Left ventricle myocardium inferior (tissue), 1 donor: ENCODE results near the gene SCAMP1. TPM values are rescaled to one million over a fixed set of nuclear protein-coding genes. Genes with fewer than 3 reads are reported as not detected.

Experiments used
- DNase-seq: peaks from one replicate; pipeline ENCODE4 v3.0.0-alpha.2; 2020
- H3K27ac ChIP-seq: fragments of 200-600 bp; replicated peaks from 2 replicates; pipeline ENCODE4 v1.8.0; 2021
- H3K27me3 ChIP-seq: fragments of 200-600 bp; 2 replicates; pipeline ENCODE4 v1.8.0; 2021; ENCODE audit warnings: low read depth
- H3K36me3 ChIP-seq: fragments of 200-600 bp; 2 replicates; pipeline ENCODE4 v1.8.0; 2021
- H3K4me1 ChIP-seq: fragments of 200-600 bp; 2 replicates; pipeline ENCODE4 v1.8.0; 2021
- H3K4me3 ChIP-seq: fragments of 200-600 bp; 2 replicates; pipeline ENCODE4 v1.8.0; 2021; ENCODE audit warnings: mild to moderate bottlenecking, moderate library complexity
- H3K9me3 ChIP-seq: fragments of 200-600 bp; replicated peaks from 2 replicates; pipeline ENCODE4 v1.8.0; 2021
- intact Hi-C: fragments of 100-400 bp; cut with micrococcal nuclease; formaldehyde crosslinking; loops from one replicate; pipeline ENCODE4 v1.11.0; 2022
- total RNA-seq: library from RNA; stranded (reverse); fragmentation: NEBNext Ultra II Directional; extraction: Animal tissue kit (Norgen Biotek cat#: 25700); gene quantifications from one replicate; pipeline ENCODE4 v1.2.1, GENCODE V29; 2021
- TF ChIP-seq, protein P1 (sequence below): fragments of 200-600 bp; IDR thresholded peaks from 2 replicates; pipeline ENCODE4 v1.8.0; 2021; ENCODE audit warnings: antibody characterized with exemption, mild to moderate bottlenecking, borderline replicate concordance
- donor health status: DM: no; HTN: yes; CAD: no; lungs with severe emphysema.

The SCAMP1 gene
- total RNA-seq, 1 donor from 2014 or later, result 29.2 TPM

DNA sequence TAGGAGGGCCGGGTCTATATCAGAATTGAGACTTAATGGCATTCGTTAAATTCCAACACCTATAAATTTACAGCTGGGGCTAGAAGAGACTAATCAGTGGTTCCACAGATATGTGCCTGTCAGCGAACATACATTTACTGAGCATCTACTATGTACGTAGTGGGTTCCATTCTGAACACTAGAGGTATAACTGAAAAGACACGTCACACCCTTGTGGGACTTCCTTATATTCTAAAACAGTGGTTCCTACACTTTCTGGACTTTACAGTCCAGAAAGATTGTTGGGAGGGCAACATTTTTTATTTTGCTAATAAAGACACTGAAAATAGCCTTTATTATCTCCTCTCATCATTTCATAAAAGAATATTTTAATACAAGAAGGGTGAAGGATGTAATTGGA is 140.5 kb downstream of the SCAMP1 start:
- Histone ChIP-seq H3K4me3 (no peak overlapping the region), H3K4me1 (peaks cover 79% of the 10 kb centered on the region), H3K36me3 (no peaks in the 10 kb centered on the region), H3K9me3 (no peaks in the 10 kb centered on the region), H3K27ac (no peak overlapping the region), H3K27me3 (no peaks in the 10 kb centered on the region)
- intact Hi-C loops, result no loop called here
- TF ChIP-seq, protein P1, sequence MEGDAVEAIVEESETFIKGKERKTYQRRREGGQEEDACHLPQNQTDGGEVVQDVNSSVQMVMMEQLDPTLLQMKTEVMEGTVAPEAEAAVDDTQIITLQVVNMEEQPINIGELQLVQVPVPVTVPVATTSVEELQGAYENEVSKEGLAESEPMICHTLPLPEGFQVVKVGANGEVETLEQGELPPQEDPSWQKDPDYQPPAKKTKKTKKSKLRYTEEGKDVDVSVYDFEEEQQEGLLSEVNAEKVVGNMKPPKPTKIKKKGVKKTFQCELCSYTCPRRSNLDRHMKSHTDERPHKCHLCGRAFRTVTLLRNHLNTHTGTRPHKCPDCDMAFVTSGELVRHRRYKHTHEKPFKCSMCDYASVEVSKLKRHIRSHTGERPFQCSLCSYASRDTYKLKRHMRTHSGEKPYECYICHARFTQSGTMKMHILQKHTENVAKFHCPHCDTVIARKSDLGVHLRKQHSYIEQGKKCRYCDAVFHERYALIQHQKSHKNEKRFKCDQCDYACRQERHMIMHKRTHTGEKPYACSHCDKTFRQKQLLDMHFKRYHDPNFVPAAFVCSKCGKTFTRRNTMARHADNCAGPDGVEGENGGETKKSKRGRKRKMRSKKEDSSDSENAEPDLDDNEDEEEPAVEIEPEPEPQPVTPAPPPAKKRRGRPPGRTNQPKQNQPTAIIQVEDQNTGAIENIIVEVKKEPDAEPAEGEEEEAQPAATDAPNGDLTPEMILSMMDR, result no peak
- DNase-seq, result no peak

DNA sequence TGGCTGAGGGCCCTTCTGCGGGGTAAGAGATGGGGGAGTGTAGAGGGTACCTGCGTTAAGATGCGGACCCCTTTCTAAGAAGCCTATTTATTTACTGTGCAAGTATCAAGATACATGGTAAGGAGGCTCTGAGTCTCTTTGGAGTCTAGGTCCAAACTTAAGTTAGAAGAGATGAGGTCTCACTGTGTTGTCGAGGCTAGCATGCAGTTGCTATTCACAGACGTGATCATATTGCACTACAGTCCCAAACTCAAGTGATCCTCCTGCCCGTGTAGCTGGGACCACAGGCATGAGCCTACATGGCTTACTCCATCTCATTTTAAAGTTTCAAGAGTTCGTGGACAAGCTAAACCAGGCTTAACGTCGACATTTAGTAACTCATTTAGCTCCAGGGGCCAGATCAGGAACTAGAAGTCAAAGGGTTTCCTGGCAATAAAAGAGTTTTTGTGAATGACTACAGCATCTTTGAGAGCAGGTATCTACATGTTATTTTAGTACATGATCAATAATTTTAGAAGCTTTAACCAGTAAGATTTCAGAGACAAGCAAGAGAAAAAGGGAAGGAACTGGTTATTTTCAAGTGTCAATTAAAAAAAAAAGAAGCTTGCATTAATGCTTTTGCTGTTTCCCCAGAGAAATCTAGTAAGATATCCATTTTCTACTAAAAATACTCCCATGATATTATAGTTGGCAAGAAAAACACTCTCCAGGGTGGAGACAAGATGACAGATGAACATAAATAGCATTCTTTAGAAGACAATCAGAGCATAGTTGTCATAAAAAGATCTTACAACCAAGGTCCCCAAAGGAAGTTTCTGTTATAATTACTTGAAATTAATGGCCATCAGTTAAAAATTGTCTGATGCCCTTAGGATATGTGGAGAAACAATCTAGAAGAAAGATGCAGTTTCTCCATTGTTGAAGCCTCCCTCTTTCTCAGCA is 141.3 kb downstream of the SCAMP1 start:
- no peak overlapping the region for H3K27ac ChIP-seq
- intact Hi-C loops, result no loop called here

DNA sequence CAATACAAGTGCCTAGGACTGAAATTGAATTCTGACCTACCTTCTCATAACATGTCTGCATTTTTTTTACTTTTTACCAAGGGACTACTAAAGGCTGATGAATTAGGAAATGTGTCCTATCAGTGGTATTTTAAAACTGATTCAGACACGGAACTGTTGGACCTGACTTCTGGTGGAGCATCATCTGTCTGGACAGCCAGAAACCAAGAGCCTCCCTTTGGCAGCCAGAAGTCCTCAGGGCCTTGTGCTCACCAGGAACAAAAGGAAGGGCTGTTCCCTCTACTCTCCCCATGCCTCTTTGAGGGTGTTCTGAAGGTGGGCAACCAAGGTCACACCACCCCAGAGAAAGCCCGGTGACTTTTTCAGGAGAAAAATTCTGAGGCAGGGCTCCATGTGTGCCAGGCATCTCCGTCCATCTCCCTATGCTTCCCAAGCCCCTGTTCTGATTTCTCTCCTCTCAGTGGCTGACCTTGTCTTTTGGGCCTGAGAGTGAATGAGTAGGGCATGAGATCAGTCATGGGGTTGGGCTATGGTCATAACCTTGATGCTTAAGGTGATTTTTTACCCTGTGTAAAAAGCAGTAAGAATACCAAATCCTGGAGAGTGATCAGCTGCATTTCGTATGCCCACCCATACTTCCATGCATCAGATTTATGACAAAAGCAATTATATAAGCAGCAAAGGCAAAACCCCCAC is 143.7 kb downstream of the SCAMP1 start:
- TF ChIP-seq, protein P1, result no peak
- intact Hi-C loops, result no loop called here

More for the DNA sequence above, 141.3 kb downstream of the SCAMP1 start:
- TF ChIP-seq, protein P1, result no peak
- no peaks in the 10 kb centered on the region for H3K36me3 ChIP-seq
- H3K4me3 ChIP-seq, result no peak overlapping the region
- H3K9me3 ChIP-seq, result no peaks in the 10 kb centered on the region
- DNase-seq, result no peak
- H3K4me1 ChIP-seq, result peaks cover 80% of the 10 kb centered on the region
- no peaks in the 10 kb centered on the region for H3K27me3 ChIP-seq

DNA sequence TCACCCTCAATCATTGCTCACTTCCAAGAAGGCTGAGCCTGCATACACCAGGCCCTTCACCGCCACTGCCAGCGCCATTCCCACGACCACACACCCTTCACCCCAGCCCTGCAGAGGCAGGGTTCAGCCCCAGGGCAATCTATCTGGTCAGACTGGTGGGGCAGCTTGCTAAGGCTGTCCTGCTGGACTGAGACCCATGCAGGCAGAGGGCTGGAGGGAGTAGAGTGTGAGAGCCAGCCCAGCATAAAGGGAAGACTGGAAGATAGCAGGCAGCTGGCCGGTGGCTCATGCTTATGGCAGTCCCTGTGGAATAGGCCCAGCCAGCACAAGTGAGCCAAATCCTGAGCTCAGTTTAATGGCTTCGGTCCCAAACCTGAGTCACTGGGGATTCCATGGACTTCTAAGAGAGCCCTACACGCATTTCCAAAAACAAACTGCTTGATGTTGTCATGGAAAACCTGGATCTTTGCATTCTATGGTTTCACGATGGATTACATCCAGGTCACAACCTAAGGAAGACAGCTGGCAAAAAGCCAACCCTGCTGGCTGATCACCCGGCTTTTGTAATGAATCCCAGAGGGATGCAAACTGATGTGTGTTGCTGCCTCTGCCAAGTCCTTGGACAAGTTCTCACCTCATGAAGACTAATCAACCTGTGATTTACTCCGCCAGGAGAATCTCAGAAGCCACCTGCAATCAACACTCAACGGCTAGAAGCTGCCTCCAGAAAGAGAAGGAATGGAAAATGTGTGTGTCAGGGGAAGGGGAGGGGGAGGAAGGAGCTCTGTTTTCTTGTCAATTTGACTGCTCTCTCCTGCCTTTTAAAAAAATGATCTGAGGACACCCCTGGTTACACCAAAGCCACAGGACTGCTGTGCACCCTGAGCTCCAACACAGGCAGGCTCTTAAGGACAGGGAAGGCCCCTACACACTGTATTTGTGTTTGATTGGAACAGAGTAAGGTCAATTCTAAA is 144.6 kb downstream of the SCAMP1 start:
- Histone ChIP-seq H3K4me1 (peaks cover 73% of the 10 kb centered on the region), H3K27ac (peak overlapping the region; percentile 74), H3K27me3 (no peaks in the 10 kb centered on the region), H3K9me3 (no peaks in the 10 kb centered on the region), H3K36me3 (no peaks in the 10 kb centered on the region), H3K4me3 (no peak overlapping the region)
- TF ChIP-seq, protein P1, result no peak
- intact Hi-C loops, result no loop called here
- peak; percentile 85 for DNase-seq

More for the DNA sequence above, 143.7 kb downstream of the SCAMP1 start:
- H3K9me3 ChIP-seq, result no peaks in the 10 kb centered on the region
- no peak overlapping the region for H3K4me3 ChIP-seq
- no peaks in the 10 kb centered on the region for H3K36me3 ChIP-seq
- H3K4me1 ChIP-seq, result peaks cover 68% of the 10 kb centered on the region
- H3K27me3 ChIP-seq, result no peaks in the 10 kb centered on the region
- DNase-seq, result no peak
- H3K27ac ChIP-seq, result peak overlapping the region; percentile 74

DNA sequence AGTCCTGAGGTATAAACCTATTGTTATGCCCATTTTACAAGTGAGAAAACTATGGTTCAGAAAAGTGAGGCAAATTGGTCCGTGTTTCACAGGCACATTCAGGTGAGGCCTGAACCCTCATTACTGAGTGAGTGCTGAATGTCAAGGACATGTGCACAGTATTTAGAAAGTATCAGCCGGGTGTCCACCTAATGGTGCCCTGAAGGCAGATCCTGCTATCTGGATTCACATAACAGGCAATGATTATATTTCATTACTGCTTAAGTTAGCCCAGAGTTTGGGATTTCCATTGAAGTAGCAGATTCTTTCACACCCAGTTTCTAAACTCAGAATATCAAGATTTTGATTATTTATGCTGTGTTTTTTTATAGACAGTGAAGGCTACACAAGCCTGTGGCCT is 145.4 kb downstream of the SCAMP1 start:
- Histone ChIP-seq H3K9me3 (no peaks in the 10 kb centered on the region), H3K36me3 (no peaks in the 10 kb centered on the region), H3K27ac (no peak overlapping the region), H3K4me1 (peaks cover 82% of the 10 kb centered on the region), H3K27me3 (no peaks in the 10 kb centered on the region), H3K4me3 (no peak overlapping the region)
- DNase-seq, result no peak
- intact Hi-C loops, result no loop called here
- TF ChIP-seq, protein P1, result no peak
